ENCODE data around the gene MAPK8.

The MAPK8 gene

DNA sequence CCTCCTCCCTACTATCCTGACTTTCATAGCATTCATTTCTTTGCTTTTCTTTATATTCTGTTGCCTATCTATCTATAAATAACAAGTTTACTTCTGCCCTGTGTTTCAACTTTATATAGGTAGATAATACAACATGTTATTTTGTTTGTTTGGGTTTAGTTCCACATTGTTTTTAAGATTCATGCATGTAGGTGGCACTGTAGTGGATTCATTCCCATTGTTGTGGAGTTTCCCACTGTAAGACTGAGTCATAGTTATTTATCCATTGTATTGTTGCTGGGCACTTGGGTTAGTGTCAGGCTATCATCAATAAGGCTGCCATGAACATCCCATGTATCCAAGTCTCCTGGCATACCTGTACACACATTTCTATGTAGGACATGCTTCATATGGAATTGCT lies 170.7 kb downstream of the MAPK8 start:
- no peak for DNase-seq (ENCODE audit: low spot score)

DNA sequence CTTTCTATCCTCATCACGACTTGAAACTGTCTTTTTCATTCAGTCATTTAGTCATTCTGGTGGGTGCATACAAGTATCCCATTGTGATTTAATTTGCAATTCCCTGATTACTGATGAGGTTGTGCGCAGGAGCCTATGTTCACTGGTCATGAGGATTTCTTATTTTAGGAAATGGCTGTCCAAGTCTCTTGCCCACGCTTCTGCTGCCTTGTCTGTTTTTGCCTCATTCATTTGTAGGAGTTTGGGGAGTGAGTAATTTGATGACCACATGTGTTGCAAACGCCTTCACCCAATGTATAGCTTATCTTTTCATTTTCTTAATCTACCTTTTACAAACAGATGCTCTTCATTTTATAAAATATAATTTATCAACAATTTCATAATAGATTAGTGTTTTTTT lies 171.1 kb downstream of the MAPK8 start:
- DNase-seq (ENCODE audit: low spot score), result no peak

DNA sequence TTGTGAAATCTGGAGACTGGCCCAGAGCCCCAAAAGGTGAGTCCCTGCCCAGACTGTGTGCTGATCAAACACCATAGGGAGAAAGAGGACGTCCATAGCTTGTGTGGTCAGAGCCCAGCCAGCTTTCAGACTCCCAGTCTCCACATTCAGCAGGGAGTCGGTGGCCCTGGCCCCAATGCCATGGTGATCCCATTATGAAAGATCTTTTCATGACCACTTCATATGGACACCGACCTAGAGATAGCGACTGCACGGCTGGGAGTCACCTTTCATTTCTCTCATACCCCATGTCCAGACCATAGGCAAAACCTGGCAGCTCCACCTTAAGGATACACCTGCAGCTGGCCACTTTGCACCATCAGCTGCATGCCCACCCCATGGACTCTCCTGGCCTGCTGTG lies 172.0 kb downstream of the MAPK8 start:
- no peak for DNase-seq (ENCODE audit: low spot score)

DNA sequence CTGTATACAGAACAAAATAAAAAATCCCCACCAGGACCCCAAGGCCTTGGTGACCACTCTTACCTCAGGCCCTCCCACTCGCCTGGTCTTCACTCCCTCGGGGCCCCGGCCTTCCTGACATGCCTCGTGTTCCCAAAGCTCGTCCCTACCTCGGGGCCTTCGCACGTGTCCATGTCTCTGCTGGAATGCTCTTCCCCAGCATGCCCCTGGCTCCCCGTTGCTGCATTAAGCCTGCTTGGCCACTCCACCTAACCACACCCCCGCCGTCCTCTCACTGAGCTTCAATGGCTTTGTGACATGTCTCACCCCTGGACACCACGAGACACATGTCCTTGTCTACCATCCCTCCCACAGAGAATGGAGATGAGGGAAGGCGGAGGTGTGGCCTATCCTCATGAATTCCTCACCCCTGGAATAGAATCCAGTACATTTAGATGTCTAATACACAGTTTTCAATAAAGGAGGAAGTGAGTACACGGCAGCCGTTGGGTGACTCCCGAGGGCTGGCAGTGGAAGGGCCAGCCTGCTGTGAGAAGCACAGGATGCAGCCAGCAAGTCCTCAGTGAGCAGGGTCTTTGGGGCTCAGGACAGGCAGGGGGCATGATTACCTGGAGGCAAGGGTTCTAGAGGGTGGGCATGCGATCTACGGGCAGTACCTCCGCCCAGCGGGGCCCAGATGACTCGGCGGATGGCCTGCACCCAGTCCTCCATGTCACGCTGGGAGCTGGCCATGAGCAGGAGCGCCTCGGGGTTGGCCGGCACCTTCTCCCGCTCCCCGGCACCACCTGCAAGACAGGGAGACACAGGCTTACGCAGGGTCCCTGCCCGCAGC lies 172.7 kb downstream of the MAPK8 start:
- no peak for DNase-seq (ENCODE audit: low spot score)

DNA sequence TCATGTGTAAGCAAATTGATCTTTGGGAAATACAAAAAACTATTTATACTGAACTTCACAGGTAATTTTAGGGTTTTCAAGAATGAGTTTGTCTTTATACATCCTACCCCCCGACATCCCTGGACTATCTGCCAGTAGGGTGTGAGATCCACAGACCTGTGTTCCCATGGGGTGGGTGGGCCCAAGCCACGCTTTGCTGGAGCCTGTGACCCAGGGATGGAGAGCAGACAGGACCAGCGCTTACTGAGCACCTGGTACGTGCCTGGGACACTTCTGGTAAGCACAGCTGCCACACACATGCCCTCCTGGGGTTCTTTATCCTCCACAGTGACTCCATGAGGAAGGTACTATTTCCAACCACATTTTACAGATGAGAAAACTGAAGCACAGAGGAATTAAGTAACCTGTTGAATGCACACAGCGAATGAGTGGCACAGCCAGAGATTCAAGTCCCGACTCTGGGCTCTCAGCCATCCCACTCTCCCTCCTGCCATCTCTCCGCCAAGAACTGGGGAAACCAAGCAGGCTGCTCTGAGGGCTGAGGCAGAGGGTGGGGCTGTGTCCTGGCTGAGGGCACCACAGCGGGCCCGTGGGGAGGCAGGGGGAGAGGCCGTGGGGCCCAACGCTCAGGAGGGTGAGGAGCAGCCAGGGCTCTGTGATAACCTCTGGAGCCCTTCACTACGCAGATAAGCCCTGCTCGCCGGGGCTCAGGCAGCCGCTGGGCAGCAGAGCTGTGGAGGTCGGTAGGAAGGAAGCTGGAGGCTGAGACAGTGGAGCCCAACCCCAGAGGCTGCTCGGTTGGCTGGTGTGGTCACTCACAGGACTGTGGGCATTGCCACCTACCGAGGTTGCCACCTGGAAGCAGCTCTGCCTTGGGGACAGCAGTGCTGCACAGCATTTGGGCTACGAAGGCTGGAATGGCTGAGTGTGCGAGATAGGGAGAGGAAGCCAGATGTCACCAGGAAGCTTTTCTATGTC lies 174.2 kb downstream of the MAPK8 start:
- no peak for DNase-seq (ENCODE audit: low spot score)

DNA sequence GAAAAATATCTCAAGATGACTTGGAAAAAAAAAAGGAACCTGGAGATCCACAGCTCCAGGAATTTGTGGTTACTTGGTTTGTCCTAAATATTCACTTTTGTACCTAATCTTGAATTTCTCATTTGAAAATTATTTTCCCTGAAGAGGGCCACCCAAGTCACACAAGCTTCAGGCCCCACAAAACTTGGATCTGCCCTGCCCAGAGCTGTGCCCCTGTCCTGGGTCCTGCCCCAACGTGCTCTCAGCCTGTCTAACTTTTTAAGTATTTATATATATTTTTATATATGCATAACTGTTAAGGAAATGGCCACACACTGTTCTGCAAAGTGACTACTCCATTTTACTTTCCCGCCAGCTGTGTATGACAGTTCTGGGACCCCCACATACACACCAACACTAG lies 174.9 kb downstream of the MAPK8 start:
- no peak for DNase-seq (ENCODE audit: low spot score)

DNA sequence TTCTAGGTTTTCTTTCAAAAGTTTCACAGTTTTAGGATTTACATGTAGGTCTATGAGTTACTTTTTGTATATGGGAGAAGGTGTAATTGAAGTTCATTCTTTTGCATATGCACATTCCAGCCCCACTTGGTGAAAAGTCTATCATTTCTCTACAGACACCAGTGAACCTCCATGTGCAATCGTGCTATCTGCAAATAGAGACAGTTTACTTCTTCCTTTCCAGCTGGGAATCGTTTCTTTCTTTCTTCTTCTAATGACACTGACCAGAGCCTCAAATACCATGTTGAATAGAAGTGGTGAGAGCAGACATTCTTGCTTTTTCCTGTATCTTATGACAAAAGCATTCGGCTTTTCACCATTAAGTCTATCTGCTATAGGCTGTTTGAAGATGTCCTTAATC lies 175.7 kb downstream of the MAPK8 start:
- DNase-seq (ENCODE audit: low spot score), result no peak

DNA sequence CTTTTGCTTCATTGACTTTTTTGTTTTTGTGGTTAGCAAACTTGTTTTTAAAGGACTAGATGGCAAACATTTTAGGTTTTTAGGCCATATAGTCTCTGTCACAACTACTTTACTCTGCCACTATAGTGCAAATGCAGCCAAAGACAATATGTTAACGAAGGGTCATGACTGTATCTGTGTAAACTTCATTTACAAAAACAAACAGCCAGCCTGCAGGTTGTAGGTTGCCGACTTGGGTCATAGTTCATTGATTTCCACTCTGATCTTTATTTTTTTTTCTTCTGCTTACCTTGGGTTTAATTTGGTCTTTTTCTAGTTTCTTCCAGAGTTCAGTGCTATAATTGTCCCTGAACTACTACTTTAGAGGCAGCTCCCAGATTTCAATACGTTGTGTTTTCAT lies 178.4 kb downstream of the MAPK8 start:
- DNase-seq (ENCODE audit: low spot score), result no peak

DNA sequence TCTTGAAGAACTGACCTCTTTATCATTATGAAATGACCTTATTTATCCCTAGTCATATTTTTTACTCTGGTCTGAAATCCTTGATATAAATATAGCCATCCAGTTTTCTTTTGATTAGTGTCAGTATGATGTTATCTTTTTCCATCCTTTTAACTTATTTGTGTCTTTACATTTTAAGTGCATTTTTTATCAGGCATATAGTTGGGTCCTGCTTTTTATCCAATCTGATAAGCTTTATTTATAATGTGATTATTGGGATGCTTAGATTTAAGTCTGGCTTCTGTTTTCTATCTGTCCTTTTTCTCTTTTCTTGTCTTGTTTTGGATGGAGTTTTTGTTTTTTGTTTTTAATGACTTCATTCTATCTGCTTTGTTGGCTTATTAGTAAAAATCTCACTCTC lies 179.2 kb downstream of the MAPK8 start:
- DNase-seq (ENCODE audit: low spot score), result no peak

DNA sequence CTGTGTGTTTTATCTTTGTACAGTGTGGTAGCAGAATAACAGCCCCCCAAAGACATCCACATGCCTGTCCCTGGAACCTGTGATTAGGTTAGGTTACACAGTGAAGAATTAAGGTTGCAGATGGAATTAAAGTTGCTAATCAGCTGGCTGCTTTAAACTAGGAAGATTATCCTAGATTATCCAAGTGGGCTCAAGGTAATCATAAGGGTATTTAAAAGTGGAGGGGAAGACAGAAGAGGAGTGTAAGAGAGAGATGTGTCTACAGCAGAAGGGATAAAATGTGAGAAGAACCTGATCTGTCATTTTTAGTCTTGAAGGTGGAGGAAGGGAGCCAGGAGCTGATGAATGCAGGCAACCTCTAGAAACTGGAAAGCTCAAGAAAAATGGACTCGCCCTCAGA lies 180.8 kb downstream of the MAPK8 start:
- DNase-seq (ENCODE audit: low spot score), result no peak

All from AG20443 (cell line).